ENCODE results near the gene STX2.

The STX2 gene

DNA sequence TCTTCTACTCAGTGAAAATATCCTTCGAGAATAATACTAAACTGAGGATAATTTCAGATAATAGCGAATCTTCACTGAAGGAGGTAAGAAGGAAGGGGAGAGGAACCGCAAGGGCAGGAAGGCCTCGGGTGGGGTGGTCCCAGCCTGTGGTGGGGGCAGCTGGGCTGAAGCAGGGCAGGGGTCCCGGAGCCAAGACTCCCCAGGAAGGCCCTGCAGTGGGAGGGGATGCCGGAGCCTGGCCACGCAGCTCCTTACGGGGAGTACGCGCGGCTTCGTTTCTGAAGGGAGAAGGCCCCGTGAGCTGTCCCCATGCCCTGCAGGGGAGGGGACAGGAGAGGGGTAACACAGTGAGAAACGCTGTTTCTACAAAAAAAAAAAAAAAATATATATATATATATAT is 21.2 kb downstream of the STX2 start:
- Histone ChIP-seq H3K9me3 (replicated peaks; ENCODE audit: insufficient read depth, low read length) (no peaks in the 10 kb centered on the region), H3K36me3 (replicated peaks; ENCODE audit: insufficient read depth, low read length) (no peaks in the 10 kb centered on the region), H2AFZ (ENCODE audit: low read length) (no peak overlapping the region), H3K4me3 (ENCODE audit: low read length) (no peak overlapping the region), H3K9ac (ENCODE audit: low read length) (no peak overlapping the region), H3K4me2 (ENCODE audit: low read depth, low read length) (no peak overlapping the region), H3K9me2 (replicated peaks; ENCODE audit: insufficient read depth, low read length) (no peaks in the 10 kb centered on the region), H3K27ac (ENCODE audit: low read length) (no peak overlapping the region), H3K27me3 (replicated peaks; ENCODE audit: insufficient read depth, low read length) (no peaks in the 10 kb centered on the region), H3K4me1 (ENCODE audit: low read length) (no peaks in the 10 kb centered on the region), H3F3A (ENCODE audit: insufficient read depth, low read length) (peaks cover 2% of the 10 kb centered on the region; the same call in 1 of the 2 replicates), H4K20me1 (ENCODE audit: insufficient read depth, low read length) (no peaks in the 10 kb centered on the region), H3K79me2 (ENCODE audit: low read length) (no peaks in the 10 kb centered on the region; the same call in 1 of the 2 replicates)
- TF ChIP-seq EZH2phosphoT487 (IDR thresholded peaks at IDR 0.05; ENCODE audit: low read length) = no peak
- TF ChIP-seq, protein P1, sequence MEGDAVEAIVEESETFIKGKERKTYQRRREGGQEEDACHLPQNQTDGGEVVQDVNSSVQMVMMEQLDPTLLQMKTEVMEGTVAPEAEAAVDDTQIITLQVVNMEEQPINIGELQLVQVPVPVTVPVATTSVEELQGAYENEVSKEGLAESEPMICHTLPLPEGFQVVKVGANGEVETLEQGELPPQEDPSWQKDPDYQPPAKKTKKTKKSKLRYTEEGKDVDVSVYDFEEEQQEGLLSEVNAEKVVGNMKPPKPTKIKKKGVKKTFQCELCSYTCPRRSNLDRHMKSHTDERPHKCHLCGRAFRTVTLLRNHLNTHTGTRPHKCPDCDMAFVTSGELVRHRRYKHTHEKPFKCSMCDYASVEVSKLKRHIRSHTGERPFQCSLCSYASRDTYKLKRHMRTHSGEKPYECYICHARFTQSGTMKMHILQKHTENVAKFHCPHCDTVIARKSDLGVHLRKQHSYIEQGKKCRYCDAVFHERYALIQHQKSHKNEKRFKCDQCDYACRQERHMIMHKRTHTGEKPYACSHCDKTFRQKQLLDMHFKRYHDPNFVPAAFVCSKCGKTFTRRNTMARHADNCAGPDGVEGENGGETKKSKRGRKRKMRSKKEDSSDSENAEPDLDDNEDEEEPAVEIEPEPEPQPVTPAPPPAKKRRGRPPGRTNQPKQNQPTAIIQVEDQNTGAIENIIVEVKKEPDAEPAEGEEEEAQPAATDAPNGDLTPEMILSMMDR (IDR thresholded peaks at IDR 0.05; ENCODE audit: low read length) = no peak
- DNase-seq = no peak

DNA sequence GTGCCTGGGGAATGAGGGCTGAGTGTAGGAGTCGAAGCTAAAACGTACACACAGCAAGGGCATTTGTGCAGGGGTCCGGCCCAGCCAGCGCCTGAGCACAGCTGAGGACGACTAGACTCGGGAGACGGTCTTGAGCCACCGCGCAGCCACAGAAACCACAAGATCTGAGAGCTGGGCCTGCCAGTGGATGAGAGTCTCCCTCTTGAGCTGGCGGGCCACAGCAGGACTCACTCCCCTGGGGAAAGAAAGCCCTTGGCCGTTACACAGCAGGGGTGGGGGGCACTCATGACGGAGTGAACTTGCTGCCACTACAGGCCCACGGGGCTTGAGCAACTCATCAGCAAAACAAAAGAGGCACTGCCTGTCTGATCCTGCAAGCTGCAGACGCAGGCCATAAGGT is 23.0 kb downstream of the STX2 start:
- Histone ChIP-seq H3K9me2 (replicated peaks; ENCODE audit: insufficient read depth, low read length) (no peaks in the 10 kb centered on the region), H3F3A (ENCODE audit: insufficient read depth, low read length) (peaks cover 2% of the 10 kb centered on the region; the same call in 1 of the 2 replicates), H3K27me3 (replicated peaks; ENCODE audit: insufficient read depth, low read length) (no peaks in the 10 kb centered on the region), H3K4me2 (ENCODE audit: low read depth, low read length) (no peak overlapping the region), H3K9me3 (replicated peaks; ENCODE audit: insufficient read depth, low read length) (no peaks in the 10 kb centered on the region), H3K4me3 (ENCODE audit: low read length) (no peak overlapping the region), H2AFZ (ENCODE audit: low read length) (no peak overlapping the region), H3K79me2 (ENCODE audit: low read length) (no peaks in the 10 kb centered on the region; the same call in 1 of the 2 replicates), H3K27ac (ENCODE audit: low read length) (no peak overlapping the region), H3K9ac (ENCODE audit: low read length) (no peak overlapping the region), H4K20me1 (ENCODE audit: insufficient read depth, low read length) (no peaks in the 10 kb centered on the region), H3K36me3 (replicated peaks; ENCODE audit: insufficient read depth, low read length) (no peaks in the 10 kb centered on the region), H3K4me1 (ENCODE audit: low read length) (no peaks in the 10 kb centered on the region)
- no peak for DNase-seq
- no peak for TF ChIP-seq EZH2 (optimal IDR thresholded peaks at IDR 0.05; ENCODE audit: low read depth, low read length)
- TF ChIP-seq, protein P1 (IDR thresholded peaks at IDR 0.05; ENCODE audit: low read length) = no peak
- TF ChIP-seq EZH2phosphoT487 (IDR thresholded peaks at IDR 0.05; ENCODE audit: low read length) = no peak

DNA sequence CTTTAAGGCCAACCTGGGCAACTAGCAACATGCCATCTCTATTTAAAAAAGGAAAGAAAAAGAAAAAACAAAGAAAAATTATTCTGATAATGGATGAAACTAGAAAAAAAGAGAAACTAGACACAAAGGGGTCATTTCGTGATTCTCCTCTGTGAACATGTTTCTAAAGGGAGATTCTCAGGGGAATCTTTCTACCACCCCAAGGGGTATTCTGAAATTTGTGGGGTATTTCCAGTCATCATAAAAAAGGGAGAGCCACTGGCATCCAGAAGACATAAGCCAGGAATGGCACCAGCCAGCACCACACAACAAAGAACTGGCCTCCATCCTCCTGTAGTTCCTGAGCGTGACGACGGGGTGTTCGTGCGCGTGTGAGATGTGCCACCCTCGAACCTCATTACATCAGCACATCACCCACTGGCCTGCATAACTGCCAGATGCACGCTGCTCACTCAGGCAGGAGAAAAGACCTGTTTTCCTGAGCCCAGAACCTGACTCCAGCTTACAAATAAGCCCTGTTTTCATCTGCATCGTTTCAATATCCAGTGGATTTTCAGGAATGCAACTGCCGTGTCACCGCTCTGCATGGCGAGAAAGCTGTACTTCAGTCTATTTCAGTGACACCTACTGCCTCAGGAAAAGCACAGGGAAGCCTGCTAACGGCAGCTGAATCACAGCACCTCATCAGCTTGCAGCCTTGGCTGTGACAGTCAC is 23.9 kb downstream of the STX2 start:
- H3K9me3 ChIP-seq (replicated peaks; ENCODE audit: insufficient read depth, low read length) = no peaks in the 10 kb centered on the region
- H3K36me3 ChIP-seq (replicated peaks; ENCODE audit: insufficient read depth, low read length) = no peaks in the 10 kb centered on the region
- H4K20me1 ChIP-seq (ENCODE audit: insufficient read depth, low read length) = no peaks in the 10 kb centered on the region
- H3F3A ChIP-seq (ENCODE audit: insufficient read depth, low read length) = peaks cover 2% of the 10 kb centered on the region; the same call in 1 of the 2 replicates
- no peaks in the 10 kb centered on the region; the same call in 1 of the 2 replicates for H3K79me2 ChIP-seq (ENCODE audit: low read length)
- H3K27ac ChIP-seq (ENCODE audit: low read length) = no peak overlapping the region
- H3K4me3 ChIP-seq (ENCODE audit: low read length) = no peak overlapping the region
- no peak overlapping the region for H3K4me2 ChIP-seq (ENCODE audit: low read depth, low read length)
- no peak overlapping the region for H3K9ac ChIP-seq (ENCODE audit: low read length)
- DNase-seq = no peak
- TF ChIP-seq EZH2phosphoT487 (IDR thresholded peaks at IDR 0.05; ENCODE audit: low read length) (no peak), EZH2 (optimal IDR thresholded peaks at IDR 0.05; ENCODE audit: low read depth, low read length) (no peak)
- TF ChIP-seq, protein P1 (IDR thresholded peaks at IDR 0.05; ENCODE audit: low read length) = no peak
- no peaks in the 10 kb centered on the region for H3K9me2 ChIP-seq (replicated peaks; ENCODE audit: insufficient read depth, low read length)
- H2AFZ ChIP-seq (ENCODE audit: low read length) = no peak overlapping the region
- no peaks in the 10 kb centered on the region for H3K27me3 ChIP-seq (replicated peaks; ENCODE audit: insufficient read depth, low read length)
- no peaks in the 10 kb centered on the region for H3K4me1 ChIP-seq (ENCODE audit: low read length)
